ENCODE measurements around the gene PALLD. TPM values are rescaled to one million over a fixed set of nuclear protein-coding genes. Genes with fewer than 3 reads are reported as not detected.
"Not testable (repeated sequence)": the region's sequence is repeated elsewhere in the genome, so short reads cannot be mapped to it uniquely, and the experiment has no call there.

The PALLD gene
- total RNA-seq, 1 donor from 2014 or later, result 25.0 TPM

DNA sequence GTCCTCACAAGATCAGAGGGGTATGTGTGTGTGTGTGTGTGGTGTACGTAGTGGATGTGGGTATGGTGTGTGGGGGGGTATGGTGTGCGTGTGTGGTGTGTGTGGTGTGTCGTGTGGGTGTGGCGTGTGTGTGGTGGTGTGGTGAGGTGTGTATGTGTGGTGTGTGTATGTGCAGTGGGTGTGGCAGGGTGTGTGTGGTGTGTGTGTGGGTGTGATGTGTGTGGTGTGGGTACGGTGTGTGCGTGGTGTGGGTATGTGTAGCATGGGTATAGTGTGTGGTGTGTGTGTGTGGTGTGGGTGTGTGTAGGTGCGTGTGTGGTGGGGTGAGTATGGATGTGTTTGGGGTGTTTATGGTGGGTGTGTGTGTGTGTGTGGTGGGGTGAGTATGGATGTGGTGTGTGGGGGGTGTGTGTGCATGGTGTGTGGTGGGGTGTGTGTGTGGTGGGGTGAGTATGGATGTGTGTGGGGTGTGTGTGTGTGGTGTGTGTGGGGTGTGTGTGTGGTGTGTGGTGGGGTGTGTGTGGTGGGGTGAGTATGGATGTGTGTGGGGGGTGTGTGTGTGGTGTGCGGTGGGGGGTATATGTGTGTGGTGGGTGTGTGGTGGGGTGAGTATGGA lies 182.0 kb downstream of the PALLD start:
- DNase-seq, result no peak

GRCh38 chr4:168679397-168679796 lies 182.5 kb downstream of the PALLD start:
- DNase-seq, result no peak

- no peak for DNase-seq
Observed at GRCh38 chr4:168679819-168680218, 183.0 kb downstream of the PALLD start.

- no peak for DNase-seq
Observed at GRCh38 chr4:168682898-168683500, 186.1 kb downstream of the PALLD start.

DNA sequence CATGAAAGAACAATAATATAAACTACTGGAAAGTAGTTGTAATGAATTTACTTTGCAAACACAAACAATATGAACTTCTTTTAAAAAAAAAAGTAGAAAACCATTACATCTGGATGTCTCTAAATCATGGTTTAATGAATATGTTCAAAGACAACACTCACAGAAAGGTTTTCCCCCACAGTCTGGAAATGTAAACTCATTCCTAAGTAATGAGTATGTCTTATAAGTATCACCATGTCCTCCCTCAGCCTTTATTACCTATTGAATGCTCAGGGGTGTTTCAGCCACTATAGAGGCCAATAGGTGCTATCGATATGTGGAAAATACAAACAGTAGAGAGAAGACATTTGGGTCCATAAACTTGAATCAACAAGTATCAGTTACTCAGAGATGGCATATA lies 186.7 kb downstream of the PALLD start:
- DNase-seq, result no peak

DNA sequence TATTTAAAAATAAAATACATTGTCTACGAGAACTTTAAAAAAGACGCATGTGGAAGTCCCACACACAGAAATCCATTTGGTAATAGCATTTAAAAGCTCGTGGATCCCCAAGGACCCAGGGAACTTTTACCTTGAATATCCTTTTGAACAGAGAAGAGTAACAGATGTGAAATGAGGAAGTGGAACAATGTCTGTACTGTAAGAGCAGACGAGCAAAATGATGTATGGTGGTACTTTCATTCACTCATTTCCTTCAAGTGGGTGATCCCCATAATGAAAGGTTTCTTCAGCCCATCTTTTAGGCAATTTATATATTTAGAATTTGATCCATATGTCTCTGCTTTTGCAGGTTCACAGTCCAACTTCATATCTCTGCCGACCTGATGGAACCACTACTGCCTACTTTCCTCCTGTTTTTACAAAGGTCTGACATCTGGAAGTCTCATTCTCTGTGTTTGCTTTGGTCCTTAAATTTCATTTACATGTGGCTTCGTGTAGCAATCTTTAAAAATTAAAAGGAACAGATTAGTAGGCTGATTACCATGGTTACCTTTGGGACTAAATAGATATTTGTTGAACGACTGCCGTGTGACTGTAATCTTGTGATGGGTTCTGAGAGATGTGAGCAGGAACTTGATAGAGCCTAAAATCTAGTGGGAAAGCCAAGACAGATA lies 188.4 kb downstream of the PALLD start:
- DNase-seq, result no peak

- DNase-seq, result no peak
Observed at GRCh38 chr4:168688584-168688983, 191.7 kb downstream of the PALLD start.

GRCh38 chr4:168689791-168690190 lies 192.9 kb downstream of the PALLD start:
- DNase-seq, result no peak

- DNase-seq, result no peak
Observed at GRCh38 chr4:168690199-168690598, 193.3 kb downstream of the PALLD start.

GRCh38 chr4:168691631-168692369 lies 194.9 kb downstream of the PALLD start:
- no peak for DNase-seq

DNA sequence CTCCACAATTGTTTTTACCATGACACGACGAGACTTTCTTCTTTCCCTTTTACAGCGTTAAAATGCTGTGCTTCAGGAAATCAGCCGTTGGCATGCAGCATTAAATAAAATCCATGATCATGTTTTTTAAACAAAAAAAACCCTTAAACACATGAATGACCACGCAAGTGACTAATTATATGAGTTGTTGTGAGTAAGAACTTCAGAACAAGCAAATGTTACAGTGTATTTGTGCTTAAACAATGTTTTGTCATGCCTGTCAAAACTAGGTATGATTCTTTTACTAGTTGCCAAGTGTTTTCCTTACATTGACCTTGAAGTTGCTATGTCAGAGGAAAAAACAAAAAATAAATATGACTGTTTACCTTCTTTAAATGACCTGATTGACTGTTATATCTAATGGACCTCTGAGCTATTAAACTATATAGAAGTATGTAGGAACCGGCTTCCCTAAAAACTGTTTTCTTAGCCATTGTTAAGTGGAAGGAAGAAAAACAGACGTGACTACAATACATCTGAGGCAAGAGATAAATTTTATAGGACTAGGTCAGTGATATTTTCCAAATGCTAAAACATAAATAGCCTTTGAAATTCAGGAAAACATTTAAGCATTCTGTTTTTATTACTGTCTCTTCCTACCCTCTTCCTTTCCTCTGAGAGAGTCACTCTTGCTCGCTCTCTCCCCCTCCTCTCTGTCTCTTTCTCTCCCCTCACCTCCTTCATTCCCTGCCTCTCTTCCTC lies 197.1 kb downstream of the PALLD start:
- no peak for DNase-seq

GRCh38 chr4:168694667-168695066 lies 197.8 kb downstream of the PALLD start:
- no peak for DNase-seq

DNA sequence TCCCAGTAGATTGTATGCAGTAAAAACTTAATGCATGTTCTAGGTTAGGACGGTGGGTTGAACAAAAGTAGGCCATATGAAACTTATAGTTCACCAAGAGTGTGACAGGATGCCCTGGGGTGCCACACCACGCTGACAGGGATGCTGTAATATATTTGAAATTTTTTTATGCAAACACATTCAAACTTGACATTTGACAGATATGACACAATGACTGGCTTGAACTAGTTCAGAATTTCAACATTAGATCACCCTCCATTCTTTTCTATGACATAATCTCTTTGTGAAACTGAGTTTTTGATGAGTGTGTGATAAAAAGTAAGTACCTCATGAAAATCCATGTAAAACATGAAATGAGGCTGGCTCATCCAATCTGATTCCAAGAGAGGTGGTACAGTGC lies 198.4 kb downstream of the PALLD start:
- DNase-seq, result no peak

DNA sequence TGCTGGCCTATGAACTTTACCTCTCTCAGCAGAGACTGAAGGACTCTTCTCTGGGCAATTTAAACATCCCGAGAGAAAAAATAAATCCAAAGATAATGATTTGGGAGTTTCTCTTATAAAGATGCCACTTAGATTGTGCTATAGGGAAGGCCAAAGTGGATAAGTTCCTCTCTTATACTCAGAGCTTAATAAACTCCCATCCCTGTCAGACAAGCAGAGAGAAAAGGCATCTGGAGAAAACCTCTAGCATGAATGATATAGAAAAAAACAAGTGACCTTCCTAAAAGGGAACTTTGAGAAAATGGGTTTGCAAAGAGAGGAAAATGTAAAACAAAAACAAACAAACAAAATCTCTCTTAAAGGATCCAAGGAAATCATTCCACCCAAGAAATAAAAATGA lies 199.4 kb downstream of the PALLD start:
- no peak for DNase-seq

DNA sequence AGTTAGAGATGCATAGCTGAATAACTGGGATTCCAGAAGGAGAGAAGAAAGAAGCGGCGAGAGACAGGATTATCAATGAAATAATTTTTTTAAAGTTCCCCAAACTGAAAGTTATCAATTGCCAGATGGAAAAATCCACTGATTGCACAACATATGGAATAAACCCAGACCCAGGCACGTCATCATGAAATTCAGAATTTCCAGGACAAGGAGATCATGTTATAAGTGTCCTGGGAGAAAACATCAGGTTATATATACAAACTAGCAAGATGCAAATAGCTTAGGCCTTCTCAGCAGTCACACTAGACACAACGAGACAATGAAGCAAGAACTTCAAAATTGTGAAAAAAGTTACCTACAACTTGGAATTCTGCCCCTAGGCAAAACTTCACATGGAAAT lies 200.0 kb downstream of the PALLD start:
- DNase-seq, result no peak

GRCh38 chr4:168699224-168699878 lies 202.5 kb downstream of the PALLD start:
- DNase-seq, result no peak

DNA sequence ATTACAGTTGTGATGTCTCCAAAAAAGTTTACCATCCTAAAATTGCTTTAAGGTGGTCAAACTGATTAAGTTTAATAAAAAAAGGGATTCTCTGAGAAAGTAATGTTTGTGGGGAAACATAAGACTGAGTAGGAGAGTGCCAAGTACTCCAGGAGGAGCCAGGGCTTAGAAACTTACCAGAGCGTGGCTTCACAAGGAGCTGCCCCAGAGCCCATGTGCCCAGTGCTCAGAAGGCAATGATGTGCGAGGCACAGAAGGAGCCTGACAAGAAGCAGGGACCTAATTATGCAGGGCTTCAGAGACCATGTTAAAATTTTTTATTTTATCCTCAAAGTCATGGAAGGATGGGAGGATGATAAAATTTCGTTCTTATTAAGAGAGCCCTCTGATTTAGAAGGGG lies 204.2 kb downstream of the PALLD start:
- DNase-seq, result no peak

- not testable (repeated sequence) for DNase-seq
Observed at GRCh38 chr4:168702581-168703087, 205.8 kb downstream of the PALLD start.

DNA sequence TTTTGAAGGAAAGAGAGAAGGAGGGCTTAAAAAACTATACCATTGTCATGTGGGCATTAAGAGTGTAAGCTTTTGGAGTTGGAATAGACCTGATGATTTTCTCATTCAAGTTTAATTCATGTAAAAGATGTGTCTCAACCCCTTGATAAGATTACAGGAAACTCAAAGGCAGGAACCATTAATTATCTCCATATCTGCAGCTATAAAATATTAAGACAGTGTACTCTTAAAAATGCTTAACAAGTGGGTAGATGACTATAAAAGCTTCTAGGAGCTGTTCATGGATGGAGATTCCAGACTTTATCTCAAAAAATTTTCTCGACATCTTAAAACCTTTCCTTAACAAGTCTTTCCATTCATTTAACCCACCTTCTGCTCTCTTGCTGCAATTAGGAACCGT lies 208.3 kb downstream of the PALLD start:
- no peak for DNase-seq

GRCh38 chr4:168707205-168707604 lies 210.4 kb downstream of the PALLD start:
- no peak for DNase-seq

DNA sequence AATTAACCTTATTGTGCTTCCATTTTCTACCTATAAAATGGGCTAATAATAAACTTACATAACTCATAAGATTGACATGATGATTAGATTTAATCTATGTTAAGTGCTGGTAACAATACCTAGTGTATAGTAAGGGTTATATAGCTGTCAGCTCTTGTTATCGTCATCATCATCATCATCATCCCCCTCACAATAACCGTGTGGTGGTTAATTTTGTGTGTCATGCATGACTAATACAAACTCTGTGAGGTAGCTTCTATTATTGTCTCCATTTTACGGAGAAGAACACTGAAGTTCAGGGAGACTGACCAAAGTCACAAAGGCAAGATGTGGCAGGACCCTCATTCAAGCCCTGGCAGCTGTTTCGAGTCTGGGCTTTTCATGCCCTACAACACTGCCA lies 211.3 kb downstream of the PALLD start:
- no peak for DNase-seq

Measured in occipital lobe (tissue), 2 donors.